Neutrophil (primary cell): ENCODE data around the gene RAPGEF6.
"Not testable (repeated sequence)": the region's sequence is repeated elsewhere in the genome, so short reads cannot be mapped to it uniquely, and the experiment has no call there.

Source experiments
- H3K27ac ChIP-seq: fragments of 200-600 bp; sonication (generic); 2 replicates; pipeline ENCODE4 v1.5.1; 2016; ENCODE audit warnings: mild to moderate bottlenecking, moderate library complexity
- H3K27me3 ChIP-seq: fragments of 200-600 bp; sonication (generic); 2 replicates; pipeline ENCODE4 v1.6.0; 2016; ENCODE audit warnings: mild to moderate bottlenecking
- H3K36me3 ChIP-seq: fragments of 200-600 bp; sonication (generic); 2 replicates; pipeline ENCODE4 v1.5.1; 2017
- H3K4me1 ChIP-seq, 2 experiments: fragments of 200-600 bp in 1 of 2; sonication (generic) in 1 of 2; 1 replicate in 1 of 2; 2 replicates in 1 of 2; pipeline versions ENCODE4 v1.5.1 to v1.6.1; 2013 to 2016; ENCODE audit warnings: low read depth in 1 of 2, low read length in 1 of 2, mild to moderate bottlenecking in 1 of 2, moderate library complexity in 1 of 2; ENCODE audit not compliant: control insufficient read depth in 1 of 2, insufficient read depth in 1 of 2
- H3K4me3 ChIP-seq, 2 experiments: fragments of 200-600 bp in 1 of 2; sonication (generic) in 1 of 2; 1 replicate in 1 of 2; 2 replicates in 1 of 2; pipeline ENCODE4 v1.5.1; 2013 to 2016; ENCODE audit warnings: low read depth in 1 of 2, low read length in 1 of 2, mild to moderate bottlenecking in 1 of 2, moderate library complexity in 1 of 2
- H3K9me3 ChIP-seq: fragments of 200-600 bp; sonication (generic); 2 replicates; pipeline ENCODE4 v1.5.1; 2016
- TF ChIP-seq, protein P1 (sequence below): fragments of 200-600 bp; sonication (generic); IDR thresholded peaks from 2 replicates; pipeline ENCODE4 v1.5.1; 2016; ENCODE audit warnings: antibody characterized with exemption

The RAPGEF6 gene

DNA sequence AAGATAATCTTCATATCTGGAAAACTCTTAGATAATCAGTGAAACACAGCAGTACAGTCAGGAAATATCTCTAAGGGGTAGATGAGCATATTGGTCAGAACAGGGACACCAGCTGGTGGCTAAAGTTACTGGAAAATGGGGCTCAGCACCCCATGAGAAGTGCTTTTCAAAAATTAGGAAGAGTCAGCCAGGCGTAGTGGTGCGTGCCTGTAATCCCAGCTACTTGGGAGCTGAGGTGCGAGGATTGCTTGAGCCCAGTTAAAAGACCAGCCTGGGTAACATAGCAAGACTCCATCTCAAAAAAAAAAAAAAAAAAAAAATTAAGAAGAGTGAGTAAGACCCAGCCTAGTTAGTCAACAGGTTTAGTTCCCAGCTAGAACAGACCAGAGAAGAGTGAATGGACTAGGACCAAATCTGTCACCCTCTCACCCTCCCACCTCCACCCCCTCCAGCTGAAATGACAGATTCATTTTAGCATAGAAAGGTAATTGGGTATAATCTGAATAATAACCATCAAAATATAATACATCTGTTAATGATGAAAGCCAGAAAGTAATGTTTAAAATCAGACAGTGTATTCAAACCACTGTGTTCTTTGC lies 250.3 kb downstream of the RAPGEF6 start:
- TF ChIP-seq, protein P1, sequence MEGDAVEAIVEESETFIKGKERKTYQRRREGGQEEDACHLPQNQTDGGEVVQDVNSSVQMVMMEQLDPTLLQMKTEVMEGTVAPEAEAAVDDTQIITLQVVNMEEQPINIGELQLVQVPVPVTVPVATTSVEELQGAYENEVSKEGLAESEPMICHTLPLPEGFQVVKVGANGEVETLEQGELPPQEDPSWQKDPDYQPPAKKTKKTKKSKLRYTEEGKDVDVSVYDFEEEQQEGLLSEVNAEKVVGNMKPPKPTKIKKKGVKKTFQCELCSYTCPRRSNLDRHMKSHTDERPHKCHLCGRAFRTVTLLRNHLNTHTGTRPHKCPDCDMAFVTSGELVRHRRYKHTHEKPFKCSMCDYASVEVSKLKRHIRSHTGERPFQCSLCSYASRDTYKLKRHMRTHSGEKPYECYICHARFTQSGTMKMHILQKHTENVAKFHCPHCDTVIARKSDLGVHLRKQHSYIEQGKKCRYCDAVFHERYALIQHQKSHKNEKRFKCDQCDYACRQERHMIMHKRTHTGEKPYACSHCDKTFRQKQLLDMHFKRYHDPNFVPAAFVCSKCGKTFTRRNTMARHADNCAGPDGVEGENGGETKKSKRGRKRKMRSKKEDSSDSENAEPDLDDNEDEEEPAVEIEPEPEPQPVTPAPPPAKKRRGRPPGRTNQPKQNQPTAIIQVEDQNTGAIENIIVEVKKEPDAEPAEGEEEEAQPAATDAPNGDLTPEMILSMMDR = no peak
- Histone ChIP-seq H3K4me3 (no peak overlapping the region), H3K36me3 (peaks cover 48% of the 10 kb centered on the region), H3K9me3 (no peaks in the 10 kb centered on the region), H3K4me1 (peaks cover 31 to 33% of the 10 kb centered on the region in 2 experiments), H3K27me3 (no peaks in the 10 kb centered on the region), H3K27ac (peak overlapping the region; percentile 14)

DNA sequence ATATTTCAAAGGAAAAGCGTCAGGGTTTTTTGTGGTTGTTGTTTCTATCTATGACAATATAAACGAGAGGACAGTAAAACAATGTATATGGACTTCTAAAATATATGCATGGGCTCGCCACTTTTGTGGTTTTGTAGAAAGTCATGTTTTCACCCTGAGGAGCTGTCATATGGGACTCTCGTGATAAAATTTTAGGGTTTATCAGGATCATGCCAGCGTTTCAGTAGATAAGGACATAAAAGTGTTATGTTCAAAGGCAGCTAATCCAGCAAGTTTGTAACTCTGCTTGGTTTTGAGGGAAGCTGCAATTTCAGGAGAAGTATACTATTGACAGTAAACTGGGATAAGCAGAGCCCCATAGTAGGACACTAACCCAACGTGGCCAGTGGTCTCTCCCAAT lies 250.9 kb downstream of the RAPGEF6 start:
- H3K27me3 ChIP-seq = no peaks in the 10 kb centered on the region
- H3K27ac ChIP-seq = peak overlapping the region; percentile 14
- no peak overlapping the region for H3K4me3 ChIP-seq
- peaks cover 36 to 38% of the 10 kb centered on the region in 2 experiments for H3K4me1 ChIP-seq
- TF ChIP-seq, protein P1 = no peak
- H3K36me3 ChIP-seq = peaks cover 42% of the 10 kb centered on the region
- H3K9me3 ChIP-seq = no peaks in the 10 kb centered on the region

DNA sequence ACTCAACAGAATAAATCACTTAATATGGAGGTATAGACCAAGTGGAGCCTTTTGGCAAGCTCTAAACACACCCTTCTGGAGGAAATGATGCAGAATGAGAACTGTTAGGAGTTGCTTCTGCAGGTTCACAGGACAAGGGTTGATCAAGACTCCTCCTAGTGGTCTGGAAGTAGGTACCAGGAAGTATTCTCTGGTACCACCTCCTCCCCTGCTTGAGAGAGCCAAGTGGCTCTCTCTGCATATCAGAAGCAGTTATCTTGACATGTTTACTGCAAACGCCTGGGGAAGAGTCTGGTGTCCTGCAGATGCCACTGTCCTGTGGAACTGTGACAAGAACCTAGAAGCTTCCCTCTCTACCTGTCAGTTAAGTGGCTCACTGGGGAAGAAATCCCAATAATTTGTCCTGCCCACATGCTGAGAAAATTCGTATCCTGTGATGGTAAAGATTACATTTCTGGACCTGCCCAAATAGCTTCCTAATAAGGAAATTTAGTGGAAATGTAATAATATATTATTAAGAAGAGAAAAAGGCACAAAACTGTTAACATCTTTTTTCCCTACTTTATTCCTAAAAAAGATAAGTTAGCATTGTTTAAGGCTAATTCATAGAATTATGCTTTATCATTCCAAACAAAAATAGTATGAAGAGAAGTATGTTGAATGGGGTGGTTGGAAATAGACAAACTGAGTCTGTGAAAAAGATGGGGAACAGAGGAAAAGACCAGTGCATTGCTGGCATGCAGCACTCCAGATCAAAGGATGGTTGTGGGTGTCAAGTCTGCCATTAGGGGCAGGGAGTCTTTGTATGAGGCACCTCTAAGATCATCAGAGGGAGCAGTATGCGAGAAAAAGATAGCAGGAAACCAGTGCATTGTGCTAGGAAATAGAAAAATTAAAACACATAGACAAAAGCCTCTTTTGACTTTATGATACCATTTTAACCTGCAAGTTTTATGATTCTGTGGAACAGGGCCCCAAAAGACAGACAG lies 252.3 kb downstream of the RAPGEF6 start:
- Histone ChIP-seq H3K4me1 (peaks cover 50 to 52% of the 10 kb centered on the region in 2 experiments), H3K36me3 (peaks cover 28% of the 10 kb centered on the region), H3K27ac (peak overlapping the region; percentile 91), H3K9me3 (no peaks in the 10 kb centered on the region), H3K4me3 (no peak overlapping the region), H3K27me3 (no peaks in the 10 kb centered on the region)
- TF ChIP-seq, protein P1 = peak; percentile 68

DNA sequence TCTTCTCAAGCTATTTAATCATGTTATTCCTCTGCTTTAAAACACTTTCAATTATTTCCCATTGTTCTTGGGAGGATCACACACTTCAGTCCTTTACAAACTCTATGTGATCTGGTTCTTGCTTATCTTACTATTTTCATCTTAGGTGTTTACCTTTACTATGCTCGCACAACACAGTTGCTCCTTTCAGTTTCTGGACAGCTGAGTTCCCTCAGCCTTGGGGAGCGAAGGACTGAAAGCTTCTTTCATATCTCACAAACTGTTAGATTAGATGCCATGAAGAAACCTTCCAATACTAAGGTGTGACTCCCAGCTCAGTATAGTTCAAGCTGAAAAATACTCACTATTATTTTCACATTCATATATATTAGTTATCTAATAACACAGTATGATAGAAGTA lies 253.3 kb downstream of the RAPGEF6 start:
- TF ChIP-seq, protein P1 = no peak
- peak overlapping the region in 1 of 2 experiments; percentile 39 for H3K4me3 ChIP-seq

DNA sequence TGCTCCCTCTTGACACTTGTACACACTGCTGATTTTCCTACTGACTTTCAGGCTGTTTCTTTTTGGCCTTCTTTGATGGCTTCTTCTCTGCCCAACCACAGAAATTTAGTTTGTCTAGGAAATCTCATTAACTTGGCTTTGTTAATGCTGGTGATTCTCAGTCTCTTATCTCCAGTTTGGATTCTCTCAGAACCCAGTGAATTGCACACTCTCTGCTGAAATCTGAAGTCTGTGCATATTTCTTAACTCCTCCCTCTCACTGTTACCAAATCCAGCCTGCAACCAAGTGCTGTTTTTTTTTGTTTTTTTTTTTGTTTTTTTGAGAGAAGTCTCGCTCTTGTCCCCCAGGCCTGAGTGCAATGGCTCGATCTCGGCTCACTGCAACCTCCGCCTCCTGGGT lies 254.0 kb downstream of the RAPGEF6 start:
- Histone ChIP-seq H3K4me1 (peaks cover 50 to 52% of the 10 kb centered on the region in 2 experiments), H3K9me3 (no peaks in the 10 kb centered on the region), H3K36me3 (peaks cover 11% of the 10 kb centered on the region), H3K27ac (peak overlapping the region; percentile 91), H3K27me3 (no peaks in the 10 kb centered on the region), H3K4me3 (peak overlapping the region; percentile 26 to 39)
- TF ChIP-seq, protein P1 = no peak

More for the DNA sequence above, 253.3 kb downstream of the RAPGEF6 start:
- H3K4me1 ChIP-seq = peaks cover 50 to 52% of the 10 kb centered on the region in 2 experiments
- no peaks in the 10 kb centered on the region for H3K9me3 ChIP-seq
- peaks cover 19% of the 10 kb centered on the region for H3K36me3 ChIP-seq
- peak overlapping the region; percentile 91 for H3K27ac ChIP-seq
- H3K27me3 ChIP-seq = no peaks in the 10 kb centered on the region

DNA sequence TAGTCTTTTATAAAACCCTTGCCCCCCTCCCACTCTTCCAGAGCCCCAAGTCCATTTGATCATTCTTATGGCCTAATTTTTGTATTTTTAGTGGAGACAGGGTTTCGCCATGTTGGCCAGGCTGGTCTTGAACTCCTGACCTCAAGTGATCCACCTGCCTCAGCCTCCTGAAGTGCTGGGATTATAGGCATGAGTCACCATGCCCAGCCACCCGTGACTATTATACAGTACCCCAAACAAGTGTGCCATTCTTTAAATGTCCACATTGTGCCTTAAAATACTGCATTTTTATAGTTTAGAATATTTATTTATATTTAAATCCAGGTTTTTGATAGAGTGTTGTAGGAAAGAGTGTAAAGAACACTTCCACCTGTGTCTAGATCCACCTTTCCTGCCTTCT lies 254.8 kb downstream of the RAPGEF6 start:
- peak overlapping the region; percentile 24 to 39 for H3K4me3 ChIP-seq

More for the DNA sequence above, 254.8 kb downstream of the RAPGEF6 start:
- H3K9me3 ChIP-seq, H3K27me3 ChIP-seq, H3K36me3 ChIP-seq: not testable (repeated sequence)
- Histone ChIP-seq H3K27ac (peak overlapping the region; percentile 91), H3K4me1 (peaks cover 50 to 52% of the 10 kb centered on the region in 2 experiments)
